ENCODE results near the gene SLC22A3.

Gene SLC22A3

GRCh38 chr6:160330619-160331018, 17.6 kb upstream of the SLC22A3 start:
- H3K4me3 ChIP-seq (ENCODE audit: low read depth, low read length): no peak overlapping the region
- no peak for DNase-seq (ENCODE audit: low read depth)
- TF ChIP-seq MAX (IDR thresholded peaks at IDR 0.05; ENCODE audit: low read depth, low read length) (no peak), MYC (IDR thresholded peaks at IDR 0.05; ENCODE audit: low read depth, low read length) (no peak), CTCF (IDR thresholded peaks at IDR 0.05; ENCODE audit: low read depth, low read length) (no peak), POLR2A (IDR thresholded peaks at IDR 0.05; ENCODE audit: extremely low read depth, insufficient read length) (no peak)

GRCh38 chr6:160331204-160331603, 17.0 kb upstream of the SLC22A3 start:
- DNase-seq (ENCODE audit: low read depth): no peak
- no peak overlapping the region for H3K4me3 ChIP-seq (ENCODE audit: low read depth, low read length)
- TF ChIP-seq MAX (IDR thresholded peaks at IDR 0.05; ENCODE audit: low read depth, low read length): no peak
- no peak for TF ChIP-seq CTCF (IDR thresholded peaks at IDR 0.05; ENCODE audit: low read depth, low read length)
- TF ChIP-seq MYC (IDR thresholded peaks at IDR 0.05; ENCODE audit: low read depth, low read length): no peak
- TF ChIP-seq POLR2A (IDR thresholded peaks at IDR 0.05; ENCODE audit: extremely low read depth, insufficient read length): no peak

- no peak for TF ChIP-seq CTCF (IDR thresholded peaks at IDR 0.05; ENCODE audit: low read depth, low read length)
- no peak for TF ChIP-seq POLR2A (IDR thresholded peaks at IDR 0.05; ENCODE audit: extremely low read depth, insufficient read length)
- TF ChIP-seq MAX (IDR thresholded peaks at IDR 0.05; ENCODE audit: low read depth, low read length): no peak
- no peak for TF ChIP-seq MYC (IDR thresholded peaks at IDR 0.05; ENCODE audit: low read depth, low read length)
- DNase-seq (ENCODE audit: low read depth): no peak
- no peak overlapping the region for H3K4me3 ChIP-seq (ENCODE audit: low read depth, low read length)
Observed at GRCh38 chr6:160331753-160332152, 16.4 kb upstream of the SLC22A3 start.

- DNase-seq (ENCODE audit: low read depth): no peak
- H3K4me3 ChIP-seq (ENCODE audit: low read depth, low read length): no peak overlapping the region
Observed at GRCh38 chr6:160333101-160333500, 15.1 kb upstream of the SLC22A3 start.

GRCh38 chr6:160333841-160334240, 14.3 kb upstream of the SLC22A3 start:
- DNase-seq (ENCODE audit: low read depth): no peak
- TF ChIP-seq CTCF (IDR thresholded peaks at IDR 0.05; ENCODE audit: low read depth, low read length) (no peak), MAX (IDR thresholded peaks at IDR 0.05; ENCODE audit: low read depth, low read length) (no peak), POLR2A (IDR thresholded peaks at IDR 0.05; ENCODE audit: extremely low read depth, insufficient read length) (no peak), MYC (IDR thresholded peaks at IDR 0.05; ENCODE audit: low read depth, low read length) (no peak)
- H3K4me3 ChIP-seq (ENCODE audit: low read depth, low read length): no peak overlapping the region

More at GRCh38 chr6:160333101-160333500, 15.1 kb upstream of the SLC22A3 start:
- TF ChIP-seq POLR2A (IDR thresholded peaks at IDR 0.05; ENCODE audit: extremely low read depth, insufficient read length) (no peak), MAX (IDR thresholded peaks at IDR 0.05; ENCODE audit: low read depth, low read length) (no peak), CTCF (IDR thresholded peaks at IDR 0.05; ENCODE audit: low read depth, low read length) (no peak)

GRCh38 chr6:160336200-160336599, 12.0 kb upstream of the SLC22A3 start:
- H3K4me3 ChIP-seq (ENCODE audit: low read depth, low read length): no peak overlapping the region
- TF ChIP-seq MAX (IDR thresholded peaks at IDR 0.05; ENCODE audit: low read depth, low read length): no peak
- no peak for TF ChIP-seq POLR2A (IDR thresholded peaks at IDR 0.05; ENCODE audit: extremely low read depth, insufficient read length)
- TF ChIP-seq CTCF (IDR thresholded peaks at IDR 0.05; ENCODE audit: low read depth, low read length): no peak
- TF ChIP-seq MYC (IDR thresholded peaks at IDR 0.05; ENCODE audit: low read depth, low read length): no peak
- DNase-seq (ENCODE audit: low read depth): no peak

All from NB4 (cell line).